HK-2 (cell line): ENCODE results near the gene MLPH.

Experiments
- DNase-seq: peaks from one replicate; pipeline ENCODE4 v3.0.0-alpha.2; 2018; ENCODE audit not compliant: unreplicated experiment

MLPH gene

DNA sequence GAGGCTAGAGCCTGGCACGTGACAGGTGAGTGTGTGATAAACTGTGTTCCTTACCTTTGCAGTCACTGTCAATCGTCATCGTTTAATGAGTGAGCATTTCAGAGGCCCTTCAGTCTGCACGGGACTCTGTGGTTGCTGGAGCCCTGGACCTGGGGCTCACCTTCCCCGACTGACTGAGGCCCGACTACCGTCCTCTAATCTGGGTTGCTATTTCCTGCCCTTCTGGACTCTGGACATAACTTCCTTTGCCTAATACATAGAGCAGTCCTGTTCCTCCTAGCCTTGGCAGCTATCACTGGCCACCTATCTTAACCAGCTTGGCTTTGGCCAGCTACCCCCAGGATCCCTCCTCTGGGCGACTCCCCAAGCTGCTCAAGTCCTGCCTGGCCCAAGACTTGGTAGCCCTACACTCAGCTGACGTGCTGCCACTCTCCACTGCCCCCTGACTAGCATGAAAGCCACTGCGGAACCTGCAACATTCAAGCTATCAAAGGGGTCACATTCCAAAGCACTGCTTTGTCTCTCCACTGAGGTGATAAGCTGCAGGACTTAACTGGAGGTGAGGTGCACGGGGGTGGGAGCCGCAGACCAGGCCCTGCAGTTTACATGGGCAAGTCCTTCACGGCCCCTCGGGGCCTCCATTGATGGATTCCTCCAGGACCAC, 114.5 kb downstream of the MLPH start:
- DNase-seq: no peak

DNA sequence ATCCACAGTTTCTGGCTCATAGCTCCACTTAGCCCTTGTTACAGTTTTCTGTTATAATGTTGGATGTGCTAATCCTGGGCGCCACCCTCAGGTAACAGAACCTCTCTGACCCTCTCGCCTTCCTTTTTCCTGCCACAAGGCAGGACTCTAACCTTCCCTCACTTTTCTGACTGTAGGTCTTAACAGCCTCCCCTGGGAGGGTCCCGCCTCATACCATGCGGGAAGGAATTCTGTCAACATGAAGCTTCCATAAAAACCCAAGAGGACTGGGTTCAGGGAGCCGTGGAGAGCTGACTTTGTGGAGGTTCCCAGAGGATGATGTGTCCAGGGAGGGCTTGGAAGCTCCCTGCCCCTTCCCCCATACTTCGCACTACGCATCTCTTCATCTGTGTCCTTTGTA, 115.4 kb downstream of the MLPH start:
- no peak for DNase-seq

DNA sequence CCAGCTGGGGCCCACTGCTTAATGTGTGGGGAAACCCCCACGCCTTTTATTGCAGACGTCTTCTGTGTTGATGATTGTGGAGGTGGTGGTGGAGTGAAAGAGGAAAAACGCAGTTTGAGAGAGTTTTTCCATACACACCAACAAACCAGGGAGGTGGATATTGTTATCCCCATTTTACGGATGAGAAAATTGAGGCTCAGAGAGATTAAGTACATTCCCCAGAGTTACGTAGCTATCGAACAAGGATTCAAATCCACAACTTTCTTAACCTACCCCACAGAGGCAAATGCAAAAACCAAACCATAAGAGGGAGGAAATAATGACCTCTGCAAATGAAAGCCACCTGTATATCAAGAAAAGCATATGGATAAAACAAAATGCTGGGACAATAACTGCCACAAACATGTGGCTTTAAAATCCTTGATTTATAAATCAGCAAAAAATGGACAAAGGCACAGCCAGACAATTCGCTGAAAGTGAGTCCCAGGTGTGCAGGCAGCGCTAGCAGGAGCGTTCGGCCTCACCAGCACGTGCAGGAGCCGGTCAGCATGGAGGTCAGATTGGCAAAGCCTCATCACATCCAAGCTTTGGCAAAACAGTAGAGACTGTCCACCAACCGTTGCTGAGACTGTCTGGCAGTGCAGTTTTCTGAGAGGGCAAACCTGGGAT, 116.1 kb downstream of the MLPH start:
- no peak for DNase-seq

DNA sequence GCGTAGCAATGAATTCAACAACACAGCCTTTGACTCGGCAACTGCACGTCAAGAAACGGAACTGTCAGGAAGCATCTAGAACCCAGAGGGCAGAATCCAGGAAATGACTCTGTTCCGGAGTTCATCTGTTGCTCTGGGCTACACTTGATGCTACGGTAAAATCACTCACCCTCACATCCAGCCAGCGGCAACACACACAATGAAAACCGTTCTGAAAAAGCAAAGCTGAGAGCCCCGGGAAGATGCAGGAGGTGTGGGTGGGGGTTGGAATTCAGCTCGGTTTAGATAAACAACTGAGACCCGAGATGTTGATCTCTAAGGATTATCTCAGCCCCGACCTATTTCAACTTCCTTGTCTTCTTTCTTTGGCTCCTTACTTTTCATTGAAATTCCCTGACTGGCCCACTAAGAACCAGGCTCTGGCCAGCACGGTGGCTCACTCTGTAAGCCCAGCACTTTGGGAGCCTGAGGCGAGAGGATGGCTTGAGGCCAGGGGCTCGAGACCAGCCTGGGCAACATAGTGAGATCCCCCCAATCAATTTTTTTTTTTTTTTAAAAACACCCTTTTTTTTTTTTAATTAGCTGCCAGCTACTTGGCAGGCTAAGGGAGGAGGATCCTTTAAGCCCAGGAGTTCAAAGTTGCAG, 116.8 kb downstream of the MLPH start:
- no peak for DNase-seq

DNA sequence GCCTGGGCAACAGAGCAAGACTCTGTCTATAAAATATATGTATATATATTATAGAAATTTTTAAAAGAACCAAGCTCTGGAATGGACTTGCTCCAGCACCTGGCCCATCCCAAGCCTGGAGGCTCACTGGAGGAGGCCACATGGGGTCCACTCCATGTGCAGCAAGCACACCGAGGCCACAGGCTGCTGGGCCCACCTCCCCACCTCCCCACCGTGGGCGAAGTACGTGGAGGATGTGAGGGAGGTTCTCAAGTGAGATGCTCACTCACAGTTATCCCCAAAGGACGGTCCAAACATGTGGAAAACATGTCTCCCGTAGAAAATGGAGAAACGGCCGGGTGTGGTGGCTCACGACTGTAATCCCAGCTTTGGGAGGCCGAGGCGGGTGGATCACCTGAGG, 117.3 kb downstream of the MLPH start:
- DNase-seq: no peak
